IPS-11a (cell line): ENCODE data around the gene ATG13.

Experiments
- H3K4me3 ChIP-seq: one replicate; pipeline ENCODE4 v1.5.1; 2013; ENCODE audit warnings: low read depth, low read length, control low read depth

The ATG13 gene

GRCh38 chr11:46674463-46675287 is 57.3 kb downstream of the ATG13 start:
- no peak overlapping the region for H3K4me3 ChIP-seq

GRCh38 chr11:46675288-46675851 is 58.0 kb downstream of the ATG13 start:
- no peak overlapping the region for H3K4me3 ChIP-seq

GRCh38 chr11:46675949-46676348 is 58.6 kb downstream of the ATG13 start:
- H3K4me3 ChIP-seq, result no peak overlapping the region

- H3K4me3 ChIP-seq, result no peak overlapping the region
Observed at GRCh38 chr11:46676436-46677158, 59.2 kb downstream of the ATG13 start.

- no peak overlapping the region for H3K4me3 ChIP-seq
Observed at GRCh38 chr11:46677169-46677568, 59.8 kb downstream of the ATG13 start.

- H3K4me3 ChIP-seq, result no peak overlapping the region
Observed at GRCh38 chr11:46677991-46678740, 60.8 kb downstream of the ATG13 start.

- H3K4me3 ChIP-seq, result no peak overlapping the region
Observed at GRCh38 chr11:46678741-46679130, 61.4 kb downstream of the ATG13 start.

- H3K4me3 ChIP-seq, result no peak overlapping the region
Observed at GRCh38 chr11:46679241-46680163, 62.1 kb downstream of the ATG13 start.

GRCh38 chr11:46680164-46680760 is 62.9 kb downstream of the ATG13 start:
- H3K4me3 ChIP-seq, result no peak overlapping the region

GRCh38 chr11:46680815-46681214 is 63.5 kb downstream of the ATG13 start:
- no peak overlapping the region for H3K4me3 ChIP-seq

- H3K4me3 ChIP-seq, result no peak overlapping the region
Observed at GRCh38 chr11:46681814-46682213, 64.5 kb downstream of the ATG13 start.

- no peak overlapping the region for H3K4me3 ChIP-seq
Observed at GRCh38 chr11:46682773-46683752, 65.7 kb downstream of the ATG13 start.

- no peak overlapping the region for H3K4me3 ChIP-seq
Observed at GRCh38 chr11:46684367-46684766, 67.0 kb downstream of the ATG13 start.

GRCh38 chr11:46686886-46687795 is 69.8 kb downstream of the ATG13 start:
- no peak overlapping the region for H3K4me3 ChIP-seq

GRCh38 chr11:46690702-46691101 is 73.3 kb downstream of the ATG13 start:
- no peak overlapping the region for H3K4me3 ChIP-seq

- no peak overlapping the region for H3K4me3 ChIP-seq
Observed at GRCh38 chr11:46692450-46692849, 75.1 kb downstream of the ATG13 start.

GRCh38 chr11:46693597-46694012 is 76.3 kb downstream of the ATG13 start:
- H3K4me3 ChIP-seq, result no peak overlapping the region

- no peak overlapping the region for H3K4me3 ChIP-seq
Observed at GRCh38 chr11:46694072-46694471, 76.7 kb downstream of the ATG13 start.
